NCI-H2196 treated with DMSO at 0.1 percent for 48 hours (cell line): ENCODE results near the gene EPHA8.

Source experiments
- DNase-seq: peaks from one replicate; lab custom pipeline; 2025; ENCODE audit not compliant: unreplicated experiment; lab: John Stamatoyannopoulos, UW

Gene EPHA8

DNA sequence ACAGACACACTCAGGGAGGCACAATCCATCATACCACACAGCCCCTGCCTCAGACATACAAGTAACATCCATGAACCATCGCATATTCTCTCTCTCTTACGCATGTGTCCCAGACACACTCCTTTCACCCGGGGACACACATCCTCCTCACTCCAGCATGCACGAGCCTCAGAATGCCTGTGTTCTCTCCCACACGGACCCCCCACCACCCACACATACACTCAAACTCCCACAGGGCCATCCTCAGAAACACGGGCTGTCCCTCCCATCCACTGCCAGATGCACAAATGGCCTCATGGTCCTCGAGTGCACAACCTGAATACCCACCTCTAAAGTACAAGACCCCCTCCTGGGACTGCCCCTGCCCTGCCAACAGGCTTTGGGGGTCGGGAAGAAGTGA, 78.0 kb downstream of the EPHA8 start:
- DNase-seq: no peak

DNA sequence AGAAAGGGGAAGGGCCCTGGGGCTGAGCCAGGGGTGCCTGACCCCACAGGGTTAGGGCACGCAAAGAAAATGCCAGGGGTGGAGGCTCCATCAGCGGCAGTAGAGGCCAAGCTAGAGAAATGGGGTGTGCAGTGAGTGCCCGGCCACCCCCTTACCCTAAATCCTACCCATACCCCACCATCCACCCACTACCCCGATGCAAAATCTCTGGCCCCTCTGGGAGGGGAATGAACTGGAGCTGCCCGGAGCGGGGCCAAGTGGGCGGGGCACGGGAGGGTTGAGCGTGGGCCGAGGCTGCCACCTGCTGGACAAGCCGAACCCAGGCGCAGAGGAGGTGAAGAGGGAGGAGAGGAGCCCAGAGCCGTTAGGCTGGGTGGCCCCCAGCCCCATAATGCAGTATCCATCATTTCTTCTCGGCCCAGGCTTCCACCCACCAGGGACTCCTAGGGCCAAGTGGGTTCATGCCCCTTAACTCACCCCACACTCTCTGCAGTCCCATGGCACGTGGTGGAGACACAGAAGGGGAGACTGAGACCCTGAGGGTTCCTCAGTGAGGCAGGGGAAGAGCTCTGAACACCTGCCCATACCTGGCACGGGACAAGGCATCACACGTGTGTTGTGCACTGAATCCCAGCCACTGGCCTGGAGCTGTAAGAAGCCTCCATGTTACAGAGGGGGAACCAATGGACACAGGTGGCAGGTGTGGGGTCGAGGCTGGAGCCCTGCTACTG, 78.8 kb downstream of the EPHA8 start:
- DNase-seq: peak; percentile 15

DNA sequence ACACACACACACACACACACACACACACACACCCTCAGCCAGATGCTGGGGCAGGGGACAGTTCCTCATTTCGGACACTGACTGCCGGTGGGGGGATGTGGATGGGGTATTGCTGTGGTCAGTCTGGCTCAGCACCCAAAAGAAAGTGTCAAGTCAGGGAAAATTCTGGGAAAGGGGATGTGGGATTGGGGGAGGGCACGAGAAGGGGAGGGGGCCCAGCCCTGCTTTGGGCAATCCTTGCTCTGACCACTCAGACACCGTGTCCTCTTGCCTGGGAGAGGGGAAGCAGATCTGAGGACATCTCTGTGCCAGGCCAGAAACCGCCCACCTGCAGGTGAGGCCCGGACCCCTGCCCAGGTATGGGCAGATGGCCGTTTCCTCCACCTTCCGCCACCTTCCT, 80.1 kb downstream of the EPHA8 start, which contains the start of gene C1QC:
C1QC (plus strand) TSS at position 253 of the 400 bp plus-strand sequence. CDS start 391 bp downstream, outside the sequence.
- DNase-seq: no peak

DNA sequence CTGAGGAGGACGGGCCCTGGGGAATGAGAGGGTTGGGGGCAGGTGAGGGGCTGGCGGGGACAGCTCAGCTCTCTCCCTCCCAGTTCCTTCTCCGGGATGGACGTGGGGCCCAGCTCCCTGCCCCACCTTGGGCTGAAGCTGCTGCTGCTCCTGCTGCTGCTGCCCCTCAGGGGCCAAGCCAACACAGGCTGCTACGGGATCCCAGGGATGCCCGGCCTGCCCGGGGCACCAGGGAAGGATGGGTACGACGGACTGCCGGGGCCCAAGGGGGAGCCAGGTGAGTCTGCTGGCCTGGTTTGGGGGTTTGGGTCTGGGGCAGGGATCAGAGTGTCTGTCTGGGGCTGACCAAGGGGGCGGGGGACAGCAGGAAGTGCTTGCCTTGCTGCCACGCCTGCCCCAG, 80.6 kb downstream of the EPHA8 start:
- DNase-seq: no peak

DNA sequence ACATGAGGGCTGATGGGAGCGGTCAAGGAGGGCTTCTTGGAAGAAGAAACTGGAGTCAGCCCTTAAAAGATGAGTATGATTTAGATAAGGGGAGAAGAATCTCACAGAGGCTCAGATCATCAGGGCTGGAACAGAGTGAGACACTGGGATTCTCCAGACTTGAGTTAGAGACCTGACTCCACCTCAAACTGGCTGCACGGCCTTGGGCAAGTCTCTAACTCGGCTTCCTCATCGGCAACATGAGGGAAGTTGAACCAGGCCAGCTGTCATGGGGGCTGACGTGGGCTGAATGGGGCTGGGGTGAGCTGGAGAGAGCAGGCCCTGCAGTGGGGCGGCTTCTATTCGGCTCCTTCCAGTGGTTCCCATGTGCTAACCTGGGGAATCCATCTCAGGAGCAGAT, 82.6 kb downstream of the EPHA8 start:
- DNase-seq: no peak

DNA sequence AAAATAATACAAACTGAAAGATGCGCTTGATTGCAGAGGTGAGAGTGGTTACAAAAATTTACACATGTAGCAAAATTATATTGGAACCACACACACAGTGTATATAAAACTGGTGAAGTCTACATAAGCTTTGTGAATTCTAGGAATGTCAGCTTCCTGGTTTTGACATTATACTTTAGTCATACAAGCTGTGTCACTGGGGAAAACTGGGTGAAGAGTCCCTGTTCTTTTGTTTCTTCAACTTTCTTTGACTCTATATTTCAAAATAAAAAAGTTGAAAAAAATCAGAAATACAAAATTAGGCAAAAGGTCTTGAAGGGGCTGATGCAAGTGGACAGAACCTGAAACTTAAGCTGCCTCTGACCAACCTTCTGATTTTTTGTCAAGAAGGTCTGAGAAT, 83.1 kb downstream of the EPHA8 start:
- DNase-seq: no peak

DNA sequence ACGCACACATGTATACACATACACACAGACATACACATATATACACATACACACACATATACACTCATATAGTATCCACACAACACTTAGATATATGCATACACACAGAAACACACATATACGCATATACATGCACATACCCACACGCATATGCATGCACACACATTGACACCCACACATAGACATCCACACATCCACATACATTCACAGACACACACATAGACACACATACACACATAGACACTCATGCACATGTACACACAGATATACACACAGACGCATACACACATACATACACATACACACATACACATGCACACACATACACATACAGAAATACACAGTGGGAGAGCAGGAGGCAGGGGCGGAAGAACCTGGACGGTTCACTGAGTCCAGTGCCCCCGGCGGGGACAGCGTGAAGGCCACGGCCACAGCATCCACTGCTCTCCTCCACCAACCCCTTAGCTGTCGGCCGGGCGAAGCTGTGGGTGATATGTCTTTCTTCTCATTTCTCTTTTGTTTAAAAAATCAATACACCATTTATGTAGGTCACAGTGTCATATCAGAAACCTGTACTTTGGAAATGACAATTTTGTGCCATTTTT, 86.9 kb downstream of the EPHA8 start:
- DNase-seq: no peak

DNA sequence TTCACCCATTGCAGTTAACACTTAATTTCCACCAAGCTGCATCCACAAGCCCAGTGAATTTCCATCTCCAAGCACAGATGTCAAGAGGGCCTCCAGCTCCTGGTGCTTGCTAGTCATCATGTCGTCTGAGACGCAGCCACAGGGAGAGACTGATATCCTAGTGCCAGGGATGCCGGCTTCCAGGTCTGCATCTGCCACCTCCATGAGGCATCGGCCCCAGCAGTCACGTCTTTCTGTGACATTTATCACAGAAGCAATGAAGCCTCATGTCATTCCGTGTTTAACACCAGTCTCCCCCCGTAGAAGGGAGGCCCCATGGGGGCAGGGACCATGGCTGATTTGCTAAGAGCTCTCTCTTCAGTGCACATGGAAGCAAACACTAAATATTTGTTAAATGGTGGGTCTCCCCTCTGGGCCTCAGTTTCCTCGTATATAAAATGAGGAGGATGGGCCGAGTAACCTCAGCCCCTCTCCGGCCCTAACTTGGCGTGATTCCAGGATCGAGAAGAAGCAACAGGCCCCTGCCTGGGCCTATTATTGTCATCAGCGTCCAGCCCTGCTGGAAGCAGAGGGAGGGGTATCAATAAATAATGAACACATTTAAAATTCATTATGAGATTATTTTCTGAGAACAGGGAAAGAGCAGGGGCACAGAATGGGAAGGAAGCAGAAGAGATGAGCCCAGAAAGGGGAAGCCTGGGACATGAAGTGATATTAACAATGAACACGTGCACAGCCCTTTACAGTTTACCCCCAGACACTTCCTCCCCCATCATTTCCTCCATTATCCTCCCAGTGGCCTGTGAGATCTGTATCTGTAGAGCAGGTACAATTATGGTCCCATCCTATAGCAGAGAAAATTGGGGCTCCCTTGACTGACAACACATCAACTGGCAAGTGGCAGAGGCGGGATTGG, 88.9 kb downstream of the EPHA8 start:
- no peak for DNase-seq

DNA sequence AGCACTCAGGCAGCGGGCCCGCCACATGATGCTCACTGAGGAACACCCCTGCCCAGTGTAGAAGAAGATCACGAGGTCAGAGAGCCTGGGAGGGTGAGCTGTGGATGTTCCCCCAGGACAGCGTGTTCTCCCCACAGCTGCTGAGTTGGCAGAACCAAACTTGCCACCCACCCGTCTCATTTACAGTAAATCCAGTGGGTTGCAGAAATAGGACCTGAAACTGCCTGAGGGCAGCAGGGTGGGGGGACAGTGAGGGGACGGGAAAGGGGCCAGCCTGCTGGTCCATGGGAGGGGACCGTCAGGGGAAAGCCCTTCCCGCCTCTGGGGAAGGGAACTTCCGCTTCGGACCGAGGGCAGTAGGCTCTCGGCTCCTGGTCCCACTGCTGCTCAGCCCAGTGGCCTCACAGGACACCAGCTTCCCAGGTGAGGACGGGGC, 89.6 kb downstream of the EPHA8 start, which contains the start of gene C1QB:
C1QB (plus strand) TSS at position 356 of the 436 bp plus-strand sequence. CDS start 6,227 bp downstream, outside the sequence.
- DNase-seq: no peak
